CD4-positive, alpha-beta T cell treated with Interleukin-17A for 1 hour (primary cell): ENCODE measurements around the gene PAM16.
A peak's percentile ranks its signal among the peaks of the same experiment; 100 is the strongest.

ENCODE experiments used
- DNase-seq: peaks from one replicate; pipeline ENCODE4 v3.0.0-alpha.2; 2020

Gene PAM16

DNA sequence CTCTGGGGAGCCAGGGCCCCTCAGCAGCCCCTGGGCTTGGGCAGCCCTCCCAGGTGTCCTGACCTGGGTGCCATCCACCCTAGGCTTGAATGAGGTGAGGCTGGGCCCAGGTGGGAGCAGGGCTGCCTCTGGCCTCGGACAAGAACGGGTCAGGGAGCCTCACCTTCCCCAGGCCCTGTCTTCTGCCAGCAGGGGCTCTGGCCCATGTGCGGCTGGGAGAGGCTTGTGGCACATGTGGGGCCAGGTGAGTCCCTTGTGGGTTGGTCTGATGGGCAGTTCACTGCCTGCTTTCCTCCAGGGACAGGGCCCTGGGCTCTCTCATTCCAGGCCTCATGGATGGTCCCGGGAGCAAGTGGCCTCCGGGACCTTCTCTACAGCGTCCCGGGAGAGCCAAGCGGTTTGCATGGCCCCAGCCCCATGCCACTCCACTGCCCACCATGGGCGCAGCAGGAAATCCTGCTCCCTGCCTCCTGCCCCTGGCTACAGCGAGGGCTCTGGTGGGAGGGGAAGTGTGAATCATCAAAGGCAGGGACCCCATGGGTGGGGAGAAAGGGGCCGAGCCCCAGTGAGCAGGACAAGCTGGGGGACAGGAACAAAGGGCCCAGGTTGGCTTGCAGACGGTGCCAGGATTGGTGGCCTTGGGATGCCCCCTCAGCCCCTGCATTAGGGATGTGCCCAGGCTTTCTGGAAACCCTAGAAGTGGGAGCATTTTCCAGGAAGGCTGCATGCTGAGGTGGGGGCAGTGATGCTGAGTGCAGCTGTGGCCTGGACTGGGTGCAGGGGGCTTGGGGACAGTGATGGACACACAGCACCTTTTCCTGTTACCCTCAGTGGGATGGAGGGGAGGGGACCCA lies 32.7 kb upstream of the PAM16 start:
- no peak for DNase-seq

- no peak for DNase-seq
Measured at GRCh38 chr16:4382795-4383357, 31.8 kb upstream of the PAM16 start.

DNA sequence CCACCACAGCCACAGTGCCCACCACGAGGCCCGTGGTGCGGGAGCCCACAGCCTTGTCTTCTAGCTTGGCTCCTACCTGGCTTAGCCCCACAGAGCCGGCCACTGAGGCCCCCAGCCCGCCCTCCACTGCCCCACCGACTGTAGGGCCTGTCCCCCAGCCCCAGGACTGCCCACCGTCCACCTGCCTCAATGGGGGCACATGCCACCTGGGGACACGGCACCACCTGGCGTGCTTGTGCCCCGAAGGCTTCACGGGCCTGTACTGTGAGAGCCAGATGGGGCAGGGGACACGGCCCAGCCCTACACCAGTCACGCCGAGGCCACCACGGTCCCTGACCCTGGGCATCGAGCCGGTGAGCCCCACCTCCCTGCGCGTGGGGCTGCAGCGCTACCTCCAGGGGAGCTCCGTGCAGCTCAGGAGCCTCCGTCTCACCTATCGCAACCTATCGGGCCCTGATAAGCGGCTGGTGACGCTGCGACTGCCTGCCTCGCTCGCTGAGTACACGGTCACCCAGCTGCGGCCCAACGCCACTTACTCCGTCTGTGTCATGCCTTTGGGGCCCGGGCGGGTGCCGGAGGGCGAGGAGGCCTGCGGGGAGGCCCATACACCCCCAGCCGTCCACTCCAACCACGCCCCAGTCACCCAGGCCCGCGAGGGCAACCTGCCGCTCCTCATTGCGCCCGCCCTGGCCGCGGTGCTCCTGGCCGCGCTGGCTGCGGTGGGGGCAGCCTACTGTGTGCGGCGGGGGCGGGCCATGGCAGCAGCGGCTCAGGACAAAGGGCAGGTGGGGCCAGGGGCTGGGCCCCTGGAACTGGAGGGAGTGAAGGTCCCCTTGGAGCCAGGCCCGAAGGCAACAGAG lies 31.0 kb upstream of the PAM16 start:
- DNase-seq = no peak

DNA sequence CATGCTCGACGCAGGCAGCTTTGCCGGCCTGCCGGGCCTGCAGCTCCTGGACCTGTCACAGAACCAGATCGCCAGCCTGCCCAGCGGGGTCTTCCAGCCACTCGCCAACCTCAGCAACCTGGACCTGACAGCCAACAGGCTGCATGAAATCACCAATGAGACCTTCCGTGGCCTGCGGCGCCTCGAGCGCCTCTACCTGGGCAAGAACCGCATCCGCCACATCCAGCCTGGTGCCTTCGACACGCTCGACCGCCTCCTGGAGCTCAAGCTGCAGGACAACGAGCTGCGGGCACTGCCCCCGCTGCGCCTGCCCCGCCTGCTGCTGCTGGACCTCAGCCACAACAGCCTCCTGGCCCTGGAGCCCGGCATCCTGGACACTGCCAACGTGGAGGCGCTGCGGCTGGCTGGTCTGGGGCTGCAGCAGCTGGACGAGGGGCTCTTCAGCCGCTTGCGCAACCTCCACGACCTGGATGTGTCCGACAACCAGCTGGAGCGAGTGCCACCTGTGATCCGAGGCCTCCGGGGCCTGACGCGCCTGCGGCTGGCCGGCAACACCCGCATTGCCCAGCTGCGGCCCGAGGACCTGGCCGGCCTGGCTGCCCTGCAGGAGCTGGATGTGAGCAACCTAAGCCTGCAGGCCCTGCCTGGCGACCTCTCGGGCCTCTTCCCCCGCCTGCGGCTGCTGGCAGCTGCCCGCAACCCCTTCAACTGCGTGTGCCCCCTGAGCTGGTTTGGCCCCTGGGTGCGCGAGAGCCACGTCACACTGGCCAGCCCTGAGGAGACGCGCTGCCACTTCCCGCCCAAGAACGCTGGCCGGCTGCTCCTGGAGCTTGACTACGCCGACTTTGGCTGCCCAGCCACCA lies 30.2 kb upstream of the PAM16 start:
- DNase-seq = no peak

DNA sequence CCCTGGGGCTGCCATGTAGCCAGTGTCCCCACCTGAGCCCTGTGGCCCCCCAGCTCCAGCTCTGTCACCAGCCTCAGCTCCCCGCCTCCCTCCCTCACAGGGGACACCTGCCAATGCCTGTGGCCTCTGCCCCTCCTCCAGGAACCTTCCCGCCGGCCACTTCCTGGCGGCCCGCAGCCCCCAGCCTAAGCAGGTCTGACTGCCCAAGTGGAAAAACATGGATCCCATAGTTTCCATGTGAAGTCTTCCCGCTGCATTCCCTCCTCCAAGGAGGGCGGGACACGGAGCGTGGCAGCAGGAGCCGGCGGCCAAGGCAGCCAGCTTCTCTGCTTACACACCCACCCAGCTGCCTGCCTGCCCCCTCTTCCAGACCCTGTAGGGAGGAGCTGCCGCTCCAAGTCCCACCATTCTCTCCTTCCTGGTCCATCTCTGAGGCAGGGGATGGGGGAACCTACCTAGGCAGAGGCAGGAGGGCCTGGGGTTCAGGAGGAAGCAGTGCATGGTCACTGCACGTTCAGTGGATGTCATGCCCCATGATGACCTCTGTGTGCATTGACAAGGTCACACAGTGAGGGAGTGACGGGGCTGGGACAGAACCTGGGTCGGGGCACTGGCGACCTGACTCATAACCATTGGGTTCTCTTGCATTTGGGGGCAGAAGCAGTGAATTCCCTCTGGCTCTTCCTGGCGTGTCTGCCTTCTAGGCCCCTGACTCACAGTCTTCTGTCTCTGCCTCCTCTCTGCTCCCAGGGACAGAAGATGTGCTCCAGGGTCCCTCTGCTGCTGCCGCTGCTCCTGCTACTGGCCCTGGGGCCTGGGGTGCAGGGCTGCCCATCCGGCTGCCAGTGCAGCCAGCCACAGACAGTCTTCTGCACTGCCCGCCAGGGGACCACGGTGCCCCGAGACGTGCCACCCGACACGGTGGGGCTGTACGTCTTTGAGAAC lies 29.3 kb upstream of the PAM16 start:
- DNase-seq = no peak

DNA sequence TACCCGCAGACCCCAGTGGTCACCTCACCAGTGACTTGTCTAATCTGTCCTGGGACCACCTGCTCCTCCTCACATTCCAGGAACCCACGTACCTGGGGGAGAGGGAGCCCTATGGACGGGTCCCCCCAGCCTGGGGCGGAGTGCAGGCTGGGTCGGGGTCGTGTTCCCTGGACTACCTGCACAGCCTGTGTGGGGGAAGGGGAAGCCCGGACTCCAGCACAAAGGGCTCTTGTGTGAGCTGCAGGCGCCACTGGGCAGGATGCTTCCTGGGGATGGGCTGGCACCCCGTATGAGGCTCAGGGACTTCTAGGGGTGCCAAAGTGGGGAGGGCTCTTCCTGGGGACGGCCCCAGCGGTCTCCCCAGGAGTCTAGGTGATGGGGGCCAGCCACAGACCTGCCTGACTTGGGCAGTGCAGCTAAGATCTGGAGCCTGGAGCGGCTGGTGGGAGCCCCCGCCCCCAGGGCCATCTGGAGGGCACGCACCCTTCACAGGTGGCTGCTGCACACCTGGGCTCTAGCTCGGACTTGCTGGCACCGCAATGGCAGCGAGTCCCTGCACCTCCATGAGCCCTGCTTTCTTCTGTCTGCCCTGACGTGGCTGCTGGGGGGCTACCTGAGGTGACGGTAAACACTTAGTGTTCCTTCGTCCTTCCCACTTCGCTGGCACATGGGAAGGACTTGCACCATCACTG lies 28.0 kb upstream of the PAM16 start:
- no peak for DNase-seq

DNA sequence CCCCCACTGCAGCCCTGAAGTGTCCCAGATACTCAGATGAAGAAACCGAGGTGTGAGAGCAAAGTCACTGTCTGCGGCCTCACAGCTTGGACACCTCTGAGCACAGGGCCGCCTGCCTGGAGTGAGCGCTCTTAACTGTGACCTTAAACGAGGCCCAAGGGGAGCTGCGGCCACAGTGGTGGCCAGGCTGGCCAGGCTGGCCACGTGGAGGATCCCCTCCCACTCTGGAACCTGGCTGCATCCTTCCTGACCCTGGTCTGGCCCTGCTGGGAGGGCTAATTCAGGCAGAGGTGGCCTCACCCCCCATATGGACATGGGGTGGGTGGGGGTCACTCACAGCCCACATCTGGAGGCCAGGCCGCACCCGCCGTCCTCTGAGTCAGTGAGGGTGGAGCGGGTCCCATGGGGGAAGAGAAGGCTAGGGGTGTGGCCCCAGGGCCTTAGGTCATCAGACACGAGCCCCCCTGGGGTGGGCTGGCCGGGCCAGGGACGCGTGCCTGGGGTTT lies 27.1 kb upstream of the PAM16 start:
- no peak for DNase-seq

GRCh38 chr16:4377573-4378154 lies 26.5 kb upstream of the PAM16 start:
- DNase-seq = no peak

DNA sequence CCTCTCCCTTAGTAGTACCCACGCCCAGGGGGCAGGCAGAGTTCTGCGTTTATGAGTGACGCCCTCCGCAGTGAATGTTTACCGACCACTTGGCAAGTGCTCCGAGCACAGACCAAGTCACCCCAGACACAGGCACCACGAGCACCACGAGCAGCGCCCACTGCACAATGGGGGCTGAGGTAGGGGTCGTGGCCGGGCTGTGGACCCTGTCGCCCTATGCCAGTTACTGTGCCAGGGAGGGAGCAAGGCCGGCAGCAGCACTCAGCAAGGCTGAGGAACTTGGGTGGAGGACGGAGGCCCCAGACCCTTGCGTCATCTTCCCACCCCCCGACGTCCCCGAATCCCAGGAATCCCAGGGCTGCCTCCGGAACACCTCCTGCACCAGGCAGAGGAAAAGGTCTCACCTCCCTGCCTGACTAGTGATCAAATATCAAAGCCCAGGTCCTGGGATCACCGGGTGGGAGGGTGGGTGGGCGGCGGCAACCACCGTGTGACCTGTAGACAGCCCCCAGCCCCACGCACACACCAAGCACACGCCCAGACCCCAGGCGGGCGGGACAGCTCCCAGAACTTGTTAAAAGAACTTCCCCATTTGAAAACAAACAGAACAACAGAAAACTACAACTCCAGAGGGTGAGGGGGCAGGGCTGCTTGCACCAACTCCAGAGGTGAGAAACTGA lies 25.9 kb upstream of the PAM16 start:
- no peak for DNase-seq

DNA sequence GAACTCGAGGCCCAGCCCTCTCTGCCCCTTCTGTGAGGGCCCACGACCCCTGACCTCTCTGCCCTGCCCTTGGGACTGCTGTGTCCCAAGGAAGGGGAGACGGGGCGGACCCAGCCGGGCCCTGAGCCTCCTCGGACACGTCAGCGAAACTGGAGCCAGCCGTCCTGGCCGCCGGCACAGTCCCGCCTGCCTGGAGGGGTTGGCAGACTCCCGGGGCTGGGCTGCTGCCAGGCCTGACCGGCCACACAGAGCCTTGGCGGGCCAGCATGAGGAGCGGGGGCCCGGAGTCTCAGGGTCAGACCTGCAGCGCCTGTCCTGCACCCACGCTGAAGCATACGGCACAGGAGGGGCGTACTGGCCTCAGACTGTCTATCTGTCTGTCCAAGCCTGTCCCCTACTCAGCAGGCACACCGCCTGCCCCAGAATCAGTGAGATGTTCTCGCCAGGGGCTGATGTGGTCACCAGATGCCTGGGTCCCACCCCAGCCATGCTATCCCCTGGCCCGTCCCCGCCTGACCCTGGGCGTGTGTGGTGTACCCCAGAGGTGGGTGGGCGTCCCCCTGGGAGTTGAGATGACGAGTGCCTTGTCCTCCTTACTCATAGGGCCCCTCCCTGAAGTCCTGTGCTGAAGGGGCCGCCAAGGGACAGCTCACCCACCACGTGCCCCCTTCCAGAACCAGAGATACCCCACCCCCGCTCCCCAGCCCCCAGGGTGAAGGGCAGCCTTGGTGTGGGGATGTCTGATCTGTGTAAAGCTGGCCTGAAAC lies 25.2 kb upstream of the PAM16 start:
- no peak for DNase-seq

GRCh38 chr16:4375717-4376116 lies 24.6 kb upstream of the PAM16 start:
- no peak for DNase-seq

DNA sequence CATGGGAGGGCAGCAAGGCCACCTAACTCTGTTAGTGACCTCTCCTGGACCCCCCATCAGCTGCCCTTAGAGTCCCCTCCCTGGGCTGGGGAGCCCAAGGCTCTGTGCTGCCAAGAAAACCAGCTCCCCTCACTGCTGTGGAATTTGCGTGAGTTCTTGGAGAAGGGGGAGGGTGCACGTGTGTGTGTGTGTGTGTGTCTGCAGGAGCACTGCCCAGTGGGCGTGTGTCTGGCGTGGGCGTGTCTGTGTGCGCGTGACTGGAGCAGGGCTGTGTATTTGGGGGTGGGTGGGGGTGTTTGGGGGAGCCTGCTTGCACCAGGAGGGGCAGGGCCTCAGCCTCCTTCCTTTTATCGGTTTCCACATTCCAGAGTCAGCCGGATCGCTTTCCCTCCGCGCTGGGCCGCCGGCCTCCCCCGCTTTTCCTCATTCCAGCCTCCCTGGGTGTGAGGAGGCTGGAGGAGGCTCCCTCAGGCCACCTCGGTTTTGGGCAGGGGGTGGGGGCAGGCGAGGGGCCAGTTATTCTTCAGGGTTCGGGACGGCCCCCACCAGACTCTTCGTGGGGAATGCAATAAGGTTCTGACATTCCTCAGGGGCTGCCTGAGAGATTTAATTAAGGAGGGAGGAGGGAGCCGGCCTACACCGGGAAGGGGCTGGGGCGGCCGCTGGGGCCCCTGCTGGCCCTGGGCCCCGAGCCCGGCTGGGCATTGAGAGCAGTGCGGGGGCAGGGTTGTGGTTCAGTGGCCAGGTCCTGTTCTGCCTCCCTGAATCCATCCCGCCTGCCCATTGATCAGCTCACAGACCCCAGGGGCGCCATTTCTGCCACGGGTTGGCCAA lies 23.0 kb upstream of the PAM16 start:
- no peak for DNase-seq

- DNase-seq = no peak
Measured at GRCh38 chr16:4373356-4373908, 22.3 kb upstream of the PAM16 start.

GRCh38 chr16:4372578-4373355 lies 21.6 kb upstream of the PAM16 start:
- DNase-seq = no peak

DNA sequence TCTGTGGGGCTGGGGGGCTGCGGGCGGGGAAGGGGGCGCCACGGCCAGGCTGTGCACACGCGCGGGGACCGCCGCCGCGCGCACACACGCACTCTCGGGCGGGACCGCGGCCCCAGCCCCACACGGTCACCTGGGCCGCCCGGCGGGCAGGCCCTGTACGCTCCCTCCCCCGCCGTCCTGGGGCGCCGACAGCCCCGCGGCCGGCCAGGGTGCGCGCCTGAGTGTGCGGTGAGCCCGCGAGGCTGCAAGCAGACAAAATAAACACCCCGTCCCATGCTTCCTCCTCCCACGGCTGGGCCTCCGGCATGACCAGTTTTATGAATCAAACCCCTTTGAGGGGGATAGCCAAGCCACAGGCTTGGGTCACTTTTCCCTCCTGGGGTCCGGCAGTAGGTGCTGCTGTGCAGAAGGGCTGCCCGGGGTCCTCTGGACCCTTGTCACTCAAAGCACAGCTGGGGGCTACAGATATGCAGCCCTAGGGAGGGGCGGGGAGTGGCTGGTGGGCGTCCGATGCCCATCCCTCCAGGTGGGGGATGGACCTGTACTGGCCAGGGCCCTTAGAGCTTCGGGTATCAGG lies 21.0 kb upstream of the PAM16 start:
- no peak for DNase-seq

- peak; percentile 72 for DNase-seq
Measured at GRCh38 chr16:4371357-4372000, 20.4 kb upstream of the PAM16 start, which contains the start of gene VASN. Gene VASN, plus strand, starts transcription at chr16:4371848. Its CDS starts 9,030 bp downstream, at chr16:4380878.
